Activated naive CD4-positive, alpha-beta T cell treated with anti-CD3 and anti-CD28 coated beads, Interleukin-2, amount 50 U/mL, for 72 hours (primary cell): ENCODE data around the gene SFI1. TPM values are rescaled to one million over a fixed set of nuclear protein-coding genes. Genes with fewer than 3 reads are reported as not detected.

Source experiments
- ATAC-seq, 2 donors: fragments of 150-1000 bp; cut with Tn5 transposase; 2 replicates each; pipeline ENCODE4 v1.10.0; 2021; ENCODE audit warnings: mild to moderate bottlenecking in 2 of 2, moderate library complexity in 2 of 2
- DNase-seq, 2 donors: peaks; one replicate each; pipeline ENCODE4 v3.0.0; 2021 to 2022; ENCODE audit warnings: low spot score in 2 of 2
- H3K27ac Mint-ChIP-seq, 2 donors: one replicate each; pipeline ENCODE4 v1.8.0; 2022; ENCODE audit warnings: mild to moderate bottlenecking in 2 of 2, mixed read lengths in 2 of 2
- H3K36me3 Mint-ChIP-seq, 2 donors: one replicate each; pipeline ENCODE4 v1.8.0; 2022; ENCODE audit warnings: mixed read lengths in 2 of 2
- H3K9me3 Mint-ChIP-seq, 2 donors: one replicate each; pipeline ENCODE4 v1.8.0; 2022; ENCODE audit warnings: mixed read lengths in 2 of 2
- total RNA-seq, 2 donors: library from RNA; stranded (reverse); gene quantifications; one replicate each; pipeline ENCODE4 v1.2.3, GENCODE V29; 2022

Gene SFI1
- total RNA-seq, 2 donors from 2014 or later, result 259 to 290 TPM

- H3K27ac Mint-ChIP-seq, result peak overlapping the region; percentile 83 to 95
- no peaks in the 10 kb centered on the region for H3K36me3 Mint-ChIP-seq
- DNase-seq, result no peak
- H3K9me3 Mint-ChIP-seq, result no peaks in the 10 kb centered on the region
- no peak for ATAC-seq
These were observed 118.6 kb downstream of the SFI1 start for GRCh38 chr22:31614781-31615490.

DNA sequence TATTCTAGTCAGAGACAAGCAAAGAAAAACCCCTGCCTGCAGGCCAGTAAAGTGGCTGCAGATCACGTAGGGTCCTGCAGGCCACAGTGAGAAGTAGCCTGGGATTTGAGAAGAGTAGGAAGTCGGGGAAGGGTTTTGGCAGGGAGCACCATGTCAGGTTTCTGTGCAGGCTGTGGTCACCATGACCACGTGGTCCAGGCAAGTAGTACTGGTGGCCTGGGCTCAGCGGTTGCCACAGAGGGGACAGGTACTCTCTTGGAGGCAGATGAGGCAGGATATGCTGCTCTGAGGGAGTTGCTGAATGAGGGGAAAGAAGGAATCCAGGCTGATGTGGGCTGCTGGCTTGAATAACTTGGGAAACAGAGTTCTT, 119.1 kb downstream of the SFI1 start:
- Mint-ChIP-seq H3K9me3 (no peaks in the 10 kb centered on the region), H3K27ac (peak overlapping the region; percentile 83 to 94), H3K36me3 (no peaks in the 10 kb centered on the region)
- DNase-seq (no peak), ATAC-seq (no peak)

- H3K27ac Mint-ChIP-seq, result peak overlapping the region; percentile 83 to 94
- H3K9me3 Mint-ChIP-seq, result no peaks in the 10 kb centered on the region
- H3K36me3 Mint-ChIP-seq, result no peaks in the 10 kb centered on the region
- no peak for DNase-seq
- ATAC-seq, result peak in 1 of 2 donors; percentile 33
These were observed 119.6 kb downstream of the SFI1 start for GRCh38 chr22:31615940-31616314.

DNA sequence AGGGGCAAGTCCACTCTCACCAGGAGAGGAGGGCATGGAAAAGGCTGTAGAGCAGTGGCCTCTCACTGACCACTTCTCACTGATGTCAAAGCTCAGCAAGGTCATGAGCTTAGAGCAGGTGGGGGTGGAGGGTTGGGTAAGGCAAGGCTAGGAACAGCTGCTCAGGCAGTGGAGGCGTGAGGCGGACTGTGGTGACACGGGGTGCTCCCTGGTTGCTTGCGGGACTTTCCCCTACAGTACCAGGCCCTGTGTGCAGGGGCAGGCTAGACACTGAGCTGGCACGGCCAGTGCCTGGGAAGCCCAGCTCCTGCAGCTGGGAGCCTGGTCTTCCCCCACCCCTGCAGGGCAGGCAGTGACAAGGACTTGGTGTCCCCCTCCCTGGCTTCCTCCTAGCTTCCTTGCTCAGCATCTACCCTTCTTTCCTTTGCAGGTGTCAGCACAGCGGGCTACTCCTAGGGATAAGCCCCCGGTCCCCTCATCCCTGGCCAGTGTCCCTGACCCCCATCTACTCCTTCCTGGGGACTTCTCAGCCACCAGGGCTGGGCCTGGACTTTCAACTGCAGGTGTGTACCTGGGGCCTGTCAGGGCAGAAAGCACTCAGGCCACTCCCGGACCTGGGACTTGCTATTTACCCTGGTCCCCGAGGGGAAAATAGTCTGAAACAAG, 120.1 kb downstream of the SFI1 start:
- DNase-seq, result peak in 1 of 2 donors; percentile 82
- no peaks in the 10 kb centered on the region for H3K9me3 Mint-ChIP-seq
- peak; percentile 29 to 95 for ATAC-seq
- H3K36me3 Mint-ChIP-seq, result no peaks in the 10 kb centered on the region
- peak overlapping the region; percentile 83 to 94 for H3K27ac Mint-ChIP-seq

- H3K27ac Mint-ChIP-seq, result peak overlapping the region; percentile 83 to 91
- no peaks in the 10 kb centered on the region for H3K36me3 Mint-ChIP-seq
- DNase-seq (no peak), ATAC-seq (no peak)
- H3K9me3 Mint-ChIP-seq, result no peaks in the 10 kb centered on the region
These were observed 121.7 kb downstream of the SFI1 start for GRCh38 chr22:31618057-31618456.

DNA sequence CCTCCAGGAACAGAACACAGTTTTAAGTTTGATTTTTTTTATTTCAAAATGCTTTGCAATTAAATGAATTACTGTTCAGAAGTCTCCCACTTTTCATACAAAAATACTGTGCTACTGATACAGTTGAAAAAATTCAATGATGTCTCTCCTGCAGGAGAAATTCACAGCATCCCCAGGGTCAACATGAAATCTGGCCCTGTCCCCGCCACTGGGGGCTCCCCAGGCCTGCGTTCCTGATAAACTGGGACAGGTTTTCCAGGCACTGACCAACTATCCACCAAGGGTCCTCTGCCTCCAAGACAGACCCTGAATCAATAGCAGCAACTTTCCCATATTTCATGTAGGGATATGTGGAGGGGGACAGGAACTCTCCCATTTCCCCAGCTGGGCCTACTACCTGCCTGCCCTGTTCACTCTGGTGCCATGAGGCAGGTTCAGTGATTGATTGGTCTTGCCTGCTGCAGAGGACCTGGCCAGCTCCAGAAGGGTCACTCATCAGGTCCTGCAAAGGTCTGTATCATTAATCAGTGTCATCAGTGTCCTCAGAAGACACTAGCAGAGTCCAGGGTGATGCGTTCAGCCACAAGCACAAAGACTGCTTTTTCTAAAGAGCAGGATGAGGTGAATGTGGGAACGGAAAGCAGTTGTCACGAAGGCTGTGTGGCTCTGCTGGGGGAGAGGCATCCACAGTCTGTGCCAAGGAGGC, 122.3 kb downstream of the SFI1 start:
- DNase-seq, result no peak
- no peak for ATAC-seq
- Mint-ChIP-seq H3K36me3 (no peaks in the 10 kb centered on the region), H3K27ac (peak overlapping the region; percentile 83 to 91), H3K9me3 (no peaks in the 10 kb centered on the region)

DNA sequence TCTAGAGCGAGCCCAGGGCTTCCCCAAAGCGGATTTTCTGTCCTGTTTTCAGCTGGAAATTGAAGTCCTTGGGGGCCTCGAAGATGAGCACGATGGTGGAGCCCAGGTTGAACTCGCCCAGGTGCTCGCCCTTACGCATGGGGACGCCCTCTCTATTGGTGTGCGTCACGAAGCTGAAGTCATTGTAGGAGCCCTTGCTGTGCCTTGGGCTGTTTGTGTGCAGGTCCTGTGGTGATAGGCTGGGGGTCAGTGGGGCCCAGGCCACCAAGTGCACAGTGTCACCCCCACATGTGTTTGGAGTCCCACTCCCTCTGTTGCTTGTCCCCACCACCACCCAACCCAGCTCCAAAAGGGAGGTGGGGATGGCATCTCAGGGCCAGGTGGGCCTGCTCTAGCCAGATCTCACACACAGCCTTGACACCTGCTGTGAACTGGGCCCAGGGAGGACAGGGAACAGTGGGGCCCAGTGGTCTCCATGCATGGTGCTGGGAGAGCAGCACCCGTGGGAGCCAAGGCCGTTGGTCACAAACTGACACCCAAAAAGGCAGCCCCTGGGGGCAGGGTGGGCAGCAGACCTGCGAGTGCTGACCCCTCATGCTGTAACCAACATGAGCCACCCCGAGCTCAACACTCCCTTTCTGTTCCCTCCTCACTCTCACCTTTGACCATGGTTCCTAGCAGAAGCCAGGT, 123.4 kb downstream of the SFI1 start:
- Mint-ChIP-seq H3K27ac (peak overlapping the region; percentile 83 to 91), H3K36me3 (no peaks in the 10 kb centered on the region), H3K9me3 (no peaks in the 10 kb centered on the region)
- DNase-seq (no peak), ATAC-seq (no peak)

DNA sequence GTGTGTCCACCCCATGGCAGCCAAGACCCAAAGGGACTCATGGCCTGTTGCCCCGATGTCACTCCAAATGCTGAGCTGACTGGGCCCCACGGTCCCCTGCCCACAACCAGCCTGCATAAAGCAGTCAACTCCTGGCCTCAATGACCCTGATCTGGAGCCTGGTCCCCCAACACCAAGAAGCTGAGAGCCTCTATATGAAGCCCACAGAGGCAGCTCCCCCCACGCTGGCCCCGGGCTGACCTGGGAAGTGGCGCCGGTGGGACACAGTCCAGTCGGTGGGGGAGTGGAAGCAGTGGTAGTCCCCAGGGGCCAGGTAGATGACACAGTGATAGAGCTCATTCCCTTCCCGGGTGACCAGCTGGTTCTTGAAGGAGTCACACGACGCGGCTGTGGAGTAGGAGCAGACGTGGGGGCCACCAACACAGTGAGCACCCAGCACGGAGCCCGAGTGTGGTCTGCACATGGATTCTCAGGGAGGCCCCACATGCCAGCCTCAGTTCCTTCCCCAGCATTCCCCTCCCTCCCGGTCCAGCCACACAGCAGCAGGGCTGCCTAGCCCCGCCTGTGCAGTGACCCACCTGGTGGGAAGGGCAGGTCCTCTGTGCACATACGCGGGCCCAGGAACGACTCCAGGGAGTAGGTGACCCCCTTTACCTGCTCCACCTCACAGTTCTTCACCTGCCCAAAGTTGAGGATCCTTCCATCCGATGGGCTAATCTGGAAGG, 124.6 kb downstream of the SFI1 start:
- peak overlapping the region; percentile 82 to 83 for H3K27ac Mint-ChIP-seq
- no peak for ATAC-seq
- no peaks in the 10 kb centered on the region for H3K9me3 Mint-ChIP-seq

GRCh38 chr22:31621507-31622124, 125.3 kb downstream of the SFI1 start:
- DNase-seq (no peak), ATAC-seq (no peak)
- H3K27ac Mint-ChIP-seq, result peak overlapping the region; percentile 82 to 83
- H3K9me3 Mint-ChIP-seq, result no peaks in the 10 kb centered on the region
- H3K36me3 Mint-ChIP-seq, result peaks cover 0 to 4% of the 10 kb centered on the region in 2 donors

More for the DNA sequence above, 124.6 kb downstream of the SFI1 start:
- no peak for DNase-seq
- peaks cover 0 to 3% of the 10 kb centered on the region in 2 donors for H3K36me3 Mint-ChIP-seq

GRCh38 chr22:31622980-31623379, 126.6 kb downstream of the SFI1 start:
- ATAC-seq (no peak), DNase-seq (no peak)
- Mint-ChIP-seq H3K27ac (peak overlapping the region; percentile 79 to 83), H3K36me3 (peaks cover 0 to 4% of the 10 kb centered on the region in 2 donors), H3K9me3 (no peaks in the 10 kb centered on the region)

DNA sequence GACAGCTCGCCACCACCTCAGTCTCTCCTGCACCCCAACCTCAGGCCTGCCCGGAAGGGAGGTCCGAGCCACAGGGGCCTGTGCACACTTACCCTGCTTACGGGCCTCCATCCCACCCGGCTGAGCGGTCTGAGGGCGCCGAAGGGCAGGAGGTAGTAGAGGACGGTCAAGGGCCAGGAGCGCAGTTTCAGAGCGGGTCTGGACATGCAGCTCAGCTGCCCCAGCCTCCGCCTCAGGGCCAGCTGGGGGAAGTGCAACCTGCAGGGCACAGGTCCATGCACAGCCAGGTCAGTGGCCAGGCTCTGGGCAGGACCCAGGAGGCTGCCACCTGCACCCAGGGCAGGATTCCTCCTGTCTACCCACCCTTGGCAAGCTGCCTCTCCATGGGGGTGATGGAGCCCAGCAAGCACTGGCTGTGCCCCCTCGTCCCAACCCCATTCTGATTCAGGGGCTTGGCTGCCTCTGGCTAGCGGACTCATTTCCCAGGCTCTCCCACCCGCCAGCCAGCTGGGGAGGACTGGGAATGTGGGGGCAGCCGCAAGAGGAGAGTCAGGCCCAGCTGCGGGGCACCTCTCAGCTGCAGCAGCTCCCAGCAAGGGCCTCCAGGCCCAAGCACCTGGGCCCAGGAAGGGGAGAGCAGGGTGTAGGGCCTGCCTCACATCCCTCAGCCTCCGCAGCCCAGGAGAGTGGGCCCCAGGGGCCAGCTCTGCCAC, 127.4 kb downstream of the SFI1 start:
- peak in 1 of 2 donors; percentile 3 for ATAC-seq

GRCh38 chr22:31625257-31625640, 128.9 kb downstream of the SFI1 start:
- DNase-seq (no peak), ATAC-seq (no peak)
- Mint-ChIP-seq H3K36me3 (peaks cover 0 to 4% of the 10 kb centered on the region in 2 donors), H3K27ac (peak overlapping the region; percentile 91 to 94), H3K9me3 (no peaks in the 10 kb centered on the region)

More for the DNA sequence above, 127.4 kb downstream of the SFI1 start:
- Mint-ChIP-seq H3K27ac (peak overlapping the region; percentile 91 to 94), H3K9me3 (no peaks in the 10 kb centered on the region), H3K36me3 (peaks cover 0 to 4% of the 10 kb centered on the region in 2 donors)
- DNase-seq, result no peak

DNA sequence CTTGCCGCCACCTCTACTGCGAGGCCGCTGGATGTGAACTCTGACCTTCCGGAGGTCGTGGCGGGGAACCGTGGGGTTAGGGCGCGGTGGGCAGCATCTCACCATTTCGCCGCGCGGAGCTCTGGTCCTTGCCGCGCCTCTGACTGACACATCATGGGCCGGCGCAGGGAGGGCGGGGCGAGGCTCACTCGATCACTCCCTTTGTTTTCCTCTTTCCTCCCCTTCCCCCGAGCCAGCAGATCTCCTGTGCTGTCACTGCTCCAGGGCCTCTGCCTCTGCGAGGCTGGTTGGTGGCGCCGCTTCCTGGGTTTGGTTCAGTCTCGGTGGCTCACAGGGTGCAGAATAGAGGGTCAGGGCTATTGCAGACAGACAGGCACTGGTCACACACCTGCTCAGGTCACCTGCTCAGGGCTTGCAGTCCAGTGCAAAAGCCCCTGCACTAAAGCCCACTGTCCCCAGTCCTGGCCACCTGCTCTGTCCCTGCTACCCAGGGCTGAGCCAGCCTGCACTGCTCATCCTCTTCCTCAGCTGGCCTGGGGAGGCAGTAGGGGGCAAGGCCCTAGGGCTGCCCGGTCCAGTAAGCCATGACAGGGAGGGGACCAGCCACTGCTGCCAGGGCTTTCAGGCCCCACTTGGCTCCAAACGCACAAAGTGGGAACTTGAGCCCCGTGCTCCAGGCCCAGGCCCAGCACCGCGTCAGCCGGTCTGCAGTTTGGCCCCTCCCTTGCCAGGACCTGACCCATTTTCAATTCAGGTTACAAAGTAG, 129.5 kb downstream of the SFI1 start:
- Mint-ChIP-seq H3K27ac (peak overlapping the region; percentile 84 to 91), H3K9me3 (no peaks in the 10 kb centered on the region), H3K36me3 (peaks cover 0 to 4% of the 10 kb centered on the region in 2 donors)
- no peak for ATAC-seq
- DNase-seq, result no peak

DNA sequence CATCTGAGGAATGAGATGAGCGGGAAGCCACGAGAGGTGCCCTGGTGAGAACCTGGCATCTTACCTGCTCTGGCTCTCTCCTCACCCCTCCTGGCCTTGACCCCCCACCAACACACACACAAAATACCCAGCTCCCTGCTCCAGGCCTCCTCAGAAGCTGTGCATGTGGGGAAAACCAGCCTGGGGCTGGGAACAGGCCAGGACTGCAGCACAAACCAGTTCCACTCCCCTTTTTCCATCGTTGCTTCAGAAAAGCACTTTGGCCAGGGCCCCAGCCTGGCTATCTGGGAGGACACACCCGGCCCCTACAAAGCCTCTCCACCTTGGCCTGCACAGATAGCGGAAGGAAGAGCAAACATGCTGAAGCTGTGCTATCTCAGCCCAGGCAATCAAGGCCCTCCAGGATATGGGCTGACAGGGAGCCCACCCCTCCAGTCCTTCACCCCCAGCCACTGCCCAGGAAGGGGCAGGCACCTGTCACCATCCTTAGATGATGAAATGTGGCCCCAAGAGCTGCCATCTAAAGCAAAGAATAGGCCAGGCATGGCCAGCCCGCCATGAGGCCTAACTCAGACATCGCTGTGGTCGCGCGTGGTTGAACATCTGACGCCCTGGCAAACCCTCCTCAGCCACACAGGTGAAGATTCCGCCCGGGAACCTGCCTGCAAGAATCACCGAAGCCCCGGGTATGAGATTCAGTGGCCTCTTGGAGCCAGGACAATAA, 130.3 kb downstream of the SFI1 start:
- no peak for DNase-seq
- Mint-ChIP-seq H3K27ac (peak overlapping the region; percentile 62 to 91), H3K9me3 (no peaks in the 10 kb centered on the region), H3K36me3 (peaks cover 0 to 4% of the 10 kb centered on the region in 2 donors)
- no peak for ATAC-seq
